Measurements from ENCODE around the gene LRRC38.

DNA sequence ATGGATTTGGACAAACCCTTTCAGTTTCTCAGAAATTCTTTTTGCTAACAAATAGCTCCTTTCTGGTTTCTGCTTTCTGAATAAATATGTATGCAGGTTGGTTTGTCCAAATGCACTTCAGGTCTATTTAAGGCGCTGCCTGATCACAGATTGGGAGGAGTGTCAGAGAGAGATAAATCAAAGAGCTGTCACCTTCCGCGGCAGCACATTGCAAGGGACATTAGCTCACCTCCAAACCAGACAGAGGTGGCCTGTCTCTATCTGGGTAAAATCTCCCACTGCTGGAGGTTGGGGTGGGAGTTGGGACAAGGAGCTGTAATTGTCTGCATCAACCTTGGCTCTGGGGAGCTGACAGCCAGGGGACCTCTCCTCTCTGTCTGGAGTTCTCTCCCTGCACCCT, 78.3 kb downstream of the LRRC38 start:
- TF ChIP-seq, protein P1, sequence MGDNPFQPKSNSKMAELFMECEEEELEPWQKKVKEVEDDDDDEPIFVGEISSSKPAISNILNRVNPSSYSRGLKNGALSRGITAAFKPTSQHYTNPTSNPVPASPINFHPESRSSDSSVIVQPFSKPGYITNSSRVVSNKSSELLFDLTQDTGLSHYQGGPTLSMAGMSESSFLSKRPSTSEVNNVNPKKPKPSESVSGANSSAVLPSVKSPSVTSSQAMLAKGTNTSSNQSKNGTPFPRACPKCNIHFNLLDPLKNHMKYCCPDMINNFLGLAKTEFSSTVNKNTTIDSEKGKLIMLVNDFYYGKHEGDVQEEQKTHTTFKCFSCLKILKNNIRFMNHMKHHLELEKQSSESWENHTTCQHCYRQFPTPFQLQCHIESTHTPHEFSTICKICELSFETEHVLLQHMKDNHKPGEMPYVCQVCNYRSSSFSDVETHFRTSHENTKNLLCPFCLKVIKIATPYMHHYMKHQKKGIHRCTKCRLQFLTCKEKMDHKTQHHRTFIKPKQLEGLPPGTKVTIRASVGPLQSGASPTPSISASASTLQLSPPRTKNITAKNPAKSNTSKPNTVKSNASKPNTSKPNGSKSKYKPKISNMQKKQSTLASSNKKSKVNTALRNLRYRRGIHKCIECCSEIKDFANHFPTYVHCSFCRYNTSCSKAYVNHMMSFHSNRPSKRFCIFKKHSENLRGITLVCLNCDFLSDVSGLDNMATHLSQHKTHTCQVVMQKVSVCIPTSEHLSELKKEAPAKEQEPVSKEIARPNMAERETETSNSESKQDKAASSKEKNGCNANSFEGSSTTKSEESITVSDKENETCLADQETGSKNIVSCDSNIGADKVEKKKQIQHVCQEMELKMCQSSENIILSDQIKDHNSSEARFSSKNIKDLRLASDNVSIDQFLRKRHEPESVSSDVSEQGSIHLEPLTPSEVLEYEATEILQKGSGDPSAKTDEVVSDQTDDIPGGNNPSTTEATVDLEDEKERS (CRISPR knock-in tag; IDR thresholded peaks at IDR 0.05), result no peak
- TF ChIP-seq POLR2A (IDR thresholded peaks at IDR 0.05; ENCODE audit: insufficient read depth in 1 of 2, low read depth in 2 of 2, low read length in 2 of 2) (no peak), NAIF1 (CRISPR knock-in tag; IDR thresholded peaks at IDR 0.05; ENCODE audit: borderline replicate concordance) (no peak), RAD21 (CRISPR knock-in tag; IDR thresholded peaks at IDR 0.05) (no peak), ZNF333 (CRISPR knock-in tag; IDR thresholded peaks at IDR 0.05; ENCODE audit: borderline replicate concordance) (no peak), AGO1 (IDR thresholded peaks at IDR 0.05; ENCODE audit: low read depth, low read length, poor library complexity, severe bottlenecking) (no peak), ZBTB20 (CRISPR knock-in tag; IDR thresholded peaks at IDR 0.05; ENCODE audit: borderline replicate concordance, low read depth) (no peak), TP53 (CRISPR knock-in tag; conservative IDR thresholded peaks at IDR 0.05) (no peak), RFX3 (CRISPR knock-in tag; IDR thresholded peaks at IDR 0.05) (no peak)
- TF ChIP-seq, protein P2, sequence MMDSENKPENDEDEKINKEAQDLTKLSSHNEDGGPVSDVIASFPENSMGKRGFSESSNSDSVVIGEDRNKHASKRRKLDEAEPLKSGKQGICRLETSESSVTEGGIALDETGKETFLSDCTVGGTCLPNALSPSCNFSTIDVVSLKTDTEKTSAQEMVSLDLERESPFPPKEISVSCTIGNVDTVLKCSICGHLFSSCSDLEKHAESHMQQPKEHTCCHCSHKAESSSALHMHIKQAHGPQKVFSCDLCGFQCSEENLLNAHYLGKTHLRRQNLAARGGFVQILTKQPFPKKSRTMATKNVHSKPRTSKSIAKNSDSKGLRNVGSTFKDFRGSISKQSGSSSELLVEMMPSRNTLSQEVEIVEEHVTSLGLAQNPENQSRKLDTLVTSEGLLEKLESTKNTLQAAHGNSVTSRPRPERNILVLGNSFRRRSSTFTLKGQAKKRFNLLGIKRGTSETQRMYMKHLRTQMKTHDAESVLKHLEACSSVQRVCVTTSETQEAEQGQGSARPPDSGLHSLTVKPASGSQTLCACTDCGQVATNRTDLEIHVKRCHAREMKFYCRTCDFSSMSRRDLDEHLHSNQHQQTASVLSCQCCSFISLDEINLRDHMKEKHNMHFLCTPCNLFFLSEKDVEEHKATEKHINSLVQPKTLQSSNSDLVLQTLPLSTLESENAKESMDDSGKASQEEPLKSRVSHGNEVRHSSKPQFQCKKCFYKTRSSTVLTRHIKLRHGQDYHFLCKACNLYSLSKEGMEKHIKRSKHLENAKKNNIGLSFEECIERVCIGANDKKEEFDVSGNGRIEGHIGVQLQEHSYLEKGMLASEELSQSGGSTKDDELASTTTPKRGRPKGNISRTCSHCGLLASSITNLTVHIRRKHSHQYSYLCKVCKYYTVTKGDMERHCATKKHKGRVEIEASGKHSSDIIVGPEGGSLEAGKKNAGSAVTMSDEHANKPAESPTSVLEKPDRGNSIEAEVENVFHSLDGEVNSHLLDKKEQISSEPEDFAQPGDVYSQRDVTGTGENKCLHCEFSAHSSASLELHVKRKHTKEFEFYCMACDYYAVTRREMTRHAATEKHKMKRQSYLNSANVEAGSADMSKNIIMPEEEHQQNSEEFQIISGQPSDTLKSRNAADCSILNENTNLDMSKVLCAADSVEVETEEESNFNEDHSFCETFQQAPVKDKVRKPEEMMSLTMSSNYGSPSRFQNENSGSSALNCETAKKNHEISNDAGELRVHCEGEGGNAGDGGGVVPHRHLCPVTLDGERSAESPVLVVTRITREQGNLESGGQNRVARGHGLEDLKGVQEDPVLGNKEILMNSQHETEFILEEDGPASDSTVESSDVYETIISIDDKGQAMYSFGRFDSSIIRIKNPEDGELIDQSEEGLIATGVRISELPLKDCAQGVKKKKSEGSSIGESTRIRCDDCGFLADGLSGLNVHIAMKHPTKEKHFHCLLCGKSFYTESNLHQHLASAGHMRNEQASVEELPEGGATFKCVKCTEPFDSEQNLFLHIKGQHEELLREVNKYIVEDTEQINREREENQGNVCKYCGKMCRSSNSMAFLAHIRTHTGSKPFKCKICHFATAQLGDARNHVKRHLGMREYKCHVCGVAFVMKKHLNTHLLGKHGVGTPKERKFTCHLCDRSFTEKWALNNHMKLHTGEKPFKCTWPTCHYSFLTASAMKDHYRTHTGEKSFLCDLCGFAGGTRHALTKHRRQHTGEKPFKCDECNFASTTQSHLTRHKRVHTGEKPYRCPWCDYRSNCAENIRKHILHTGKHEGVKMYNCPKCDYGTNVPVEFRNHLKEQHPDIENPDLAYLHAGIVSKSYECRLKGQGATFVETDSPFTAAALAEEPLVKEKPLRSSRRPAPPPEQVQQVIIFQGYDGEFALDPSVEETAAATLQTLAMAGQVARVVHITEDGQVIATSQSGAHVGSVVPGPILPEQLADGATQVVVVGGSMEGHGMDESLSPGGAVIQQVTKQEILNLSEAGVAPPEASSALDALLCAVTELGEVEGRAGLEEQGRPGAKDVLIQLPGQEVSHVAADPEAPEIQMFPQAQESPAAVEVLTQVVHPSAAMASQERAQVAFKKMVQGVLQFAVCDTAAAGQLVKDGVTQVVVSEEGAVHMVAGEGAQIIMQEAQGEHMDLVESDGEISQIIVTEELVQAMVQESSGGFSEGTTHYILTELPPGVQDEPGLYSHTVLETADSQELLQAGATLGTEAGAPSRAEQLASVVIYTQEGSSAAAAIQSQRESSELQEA (CRISPR knock-in tag; IDR thresholded peaks at IDR 0.05; ENCODE audit: not compliant biosample characterization), result no peak
- TF ChIP-seq, protein P3, sequence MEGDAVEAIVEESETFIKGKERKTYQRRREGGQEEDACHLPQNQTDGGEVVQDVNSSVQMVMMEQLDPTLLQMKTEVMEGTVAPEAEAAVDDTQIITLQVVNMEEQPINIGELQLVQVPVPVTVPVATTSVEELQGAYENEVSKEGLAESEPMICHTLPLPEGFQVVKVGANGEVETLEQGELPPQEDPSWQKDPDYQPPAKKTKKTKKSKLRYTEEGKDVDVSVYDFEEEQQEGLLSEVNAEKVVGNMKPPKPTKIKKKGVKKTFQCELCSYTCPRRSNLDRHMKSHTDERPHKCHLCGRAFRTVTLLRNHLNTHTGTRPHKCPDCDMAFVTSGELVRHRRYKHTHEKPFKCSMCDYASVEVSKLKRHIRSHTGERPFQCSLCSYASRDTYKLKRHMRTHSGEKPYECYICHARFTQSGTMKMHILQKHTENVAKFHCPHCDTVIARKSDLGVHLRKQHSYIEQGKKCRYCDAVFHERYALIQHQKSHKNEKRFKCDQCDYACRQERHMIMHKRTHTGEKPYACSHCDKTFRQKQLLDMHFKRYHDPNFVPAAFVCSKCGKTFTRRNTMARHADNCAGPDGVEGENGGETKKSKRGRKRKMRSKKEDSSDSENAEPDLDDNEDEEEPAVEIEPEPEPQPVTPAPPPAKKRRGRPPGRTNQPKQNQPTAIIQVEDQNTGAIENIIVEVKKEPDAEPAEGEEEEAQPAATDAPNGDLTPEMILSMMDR (CRISPR knock-in tag; IDR thresholded peaks at IDR 0.05), result no peak

All from HepG2 (cell line).